Measurements from ENCODE around the gene PRKD1.

The PRKD1 gene

GRCh38 chr14:29896354-29896821 lies 31.3 kb downstream of the PRKD1 start:
- no peak overlapping the region for H3K4me3 ChIP-seq (ENCODE audit: low read depth in 1 of 2, low read length in 2 of 2)
- H3K36me3 ChIP-seq (ENCODE audit: insufficient read depth, low read length) = no peaks in the 10 kb centered on the region
- no peaks in the 10 kb centered on the region for H3K4me1 ChIP-seq (ENCODE audit: insufficient read depth, low read length)
- no peak overlapping the region for H3K27ac ChIP-seq (ENCODE audit: low read length)
- no peak overlapping the region for H3K9ac ChIP-seq (ENCODE audit: low read depth, low read length)
- no peaks in the 10 kb centered on the region for H3K9me3 ChIP-seq (ENCODE audit: insufficient read depth, low read length, severe bottlenecking)
- H2AFZ ChIP-seq (ENCODE audit: low read depth, low read length) = no peak overlapping the region
- H4K20me1 ChIP-seq (ENCODE audit: insufficient read depth, low read length) = no peaks in the 10 kb centered on the region
- H3K4me2 ChIP-seq (ENCODE audit: insufficient read depth, low read length) = no peak overlapping the region
- ATAC-seq (ENCODE audit: insufficient read depth, low read depth) (no peak), DNase-seq (no peak)
- H3K27me3 ChIP-seq (ENCODE audit: insufficient read depth, low read length, poor library complexity) = no peaks in the 10 kb centered on the region
- H3K79me2 ChIP-seq (ENCODE audit: insufficient read depth, low read length) = no peaks in the 10 kb centered on the region
- TF ChIP-seq EZH2 (IDR thresholded peaks at IDR 0.05; ENCODE audit: borderline replicate concordance, low read depth, low read length, severe bottlenecking) (no peak), CTCF (IDR thresholded peaks at IDR 0.05; ENCODE audit: borderline replicate concordance, extremely low read depth, low read length, poor library complexity, severe bottlenecking) (no peak)

GRCh38 chr14:29895591-29896083 lies 32.0 kb downstream of the PRKD1 start:
- no peaks in the 10 kb centered on the region for H4K20me1 ChIP-seq (ENCODE audit: insufficient read depth, low read length)
- H3K9me3 ChIP-seq (ENCODE audit: insufficient read depth, low read length, severe bottlenecking) = no peaks in the 10 kb centered on the region
- no peaks in the 10 kb centered on the region for H3K79me2 ChIP-seq (ENCODE audit: insufficient read depth, low read length)
- no peak overlapping the region for H3K4me2 ChIP-seq (ENCODE audit: insufficient read depth, low read length)
- no peak overlapping the region for H3K27ac ChIP-seq (ENCODE audit: low read length)
- no peak for ATAC-seq (ENCODE audit: insufficient read depth, low read depth)
- no peaks in the 10 kb centered on the region for H3K4me1 ChIP-seq (ENCODE audit: insufficient read depth, low read length)
- no peak for DNase-seq
- no peaks in the 10 kb centered on the region for H3K36me3 ChIP-seq (ENCODE audit: insufficient read depth, low read length)
- H3K9ac ChIP-seq (ENCODE audit: low read depth, low read length) = no peak overlapping the region
- H3K27me3 ChIP-seq (ENCODE audit: insufficient read depth, low read length, poor library complexity) = no peaks in the 10 kb centered on the region
- H3K4me3 ChIP-seq (ENCODE audit: low read depth in 1 of 2, low read length in 2 of 2) = no peak overlapping the region
- no peak overlapping the region for H2AFZ ChIP-seq (ENCODE audit: low read depth, low read length)
- TF ChIP-seq CTCF (IDR thresholded peaks at IDR 0.05; ENCODE audit: borderline replicate concordance, extremely low read depth, low read length, poor library complexity, severe bottlenecking) (no peak), EZH2 (IDR thresholded peaks at IDR 0.05; ENCODE audit: borderline replicate concordance, low read depth, low read length, severe bottlenecking) (no peak)

GRCh38 chr14:29893989-29894388 lies 33.7 kb downstream of the PRKD1 start:
- Histone ChIP-seq H3K79me2 (ENCODE audit: insufficient read depth, low read length) (no peaks in the 10 kb centered on the region), H3K9ac (ENCODE audit: low read depth, low read length) (no peak overlapping the region), H4K20me1 (ENCODE audit: insufficient read depth, low read length) (no peaks in the 10 kb centered on the region), H3K4me3 (ENCODE audit: low read depth in 1 of 2, low read length in 2 of 2) (no peak overlapping the region), H3K4me2 (ENCODE audit: insufficient read depth, low read length) (no peak overlapping the region), H3K4me1 (ENCODE audit: insufficient read depth, low read length) (no peaks in the 10 kb centered on the region), H3K9me3 (ENCODE audit: insufficient read depth, low read length, severe bottlenecking) (no peaks in the 10 kb centered on the region), H3K27me3 (ENCODE audit: insufficient read depth, low read length, poor library complexity) (no peaks in the 10 kb centered on the region), H3K27ac (ENCODE audit: low read length) (no peak overlapping the region), H2AFZ (ENCODE audit: low read depth, low read length) (no peak overlapping the region), H3K36me3 (ENCODE audit: insufficient read depth, low read length) (no peaks in the 10 kb centered on the region)
- DNase-seq (no peak), ATAC-seq (ENCODE audit: insufficient read depth, low read depth) (no peak)
- no peak for TF ChIP-seq EZH2 (IDR thresholded peaks at IDR 0.05; ENCODE audit: borderline replicate concordance, low read depth, low read length, severe bottlenecking)
- no peak for TF ChIP-seq CTCF (IDR thresholded peaks at IDR 0.05; ENCODE audit: borderline replicate concordance, extremely low read depth, low read length, poor library complexity, severe bottlenecking)

DNA sequence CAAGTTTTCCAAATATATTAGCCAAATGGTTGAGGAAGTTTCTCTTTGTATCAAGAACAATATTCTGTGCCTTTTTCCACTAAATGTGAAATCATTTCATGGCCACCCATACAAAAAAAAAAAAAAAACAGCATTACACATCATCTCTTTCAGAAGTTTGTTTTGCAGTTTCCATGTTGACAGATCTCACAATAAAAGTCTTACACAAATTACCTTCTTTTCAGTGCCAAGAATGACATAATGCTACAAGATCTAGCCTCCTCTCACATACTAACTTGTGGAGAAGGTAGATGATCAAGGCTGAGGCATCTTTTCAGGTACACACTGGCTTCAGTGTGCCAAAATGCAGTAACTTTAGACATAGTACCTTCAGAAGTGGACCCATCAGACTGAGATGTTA lies 35.3 kb downstream of the PRKD1 start:
- H3K4me1 ChIP-seq (ENCODE audit: insufficient read depth, low read length) = no peaks in the 10 kb centered on the region
- no peaks in the 10 kb centered on the region for H4K20me1 ChIP-seq (ENCODE audit: insufficient read depth, low read length)
- no peak overlapping the region for H3K4me2 ChIP-seq (ENCODE audit: insufficient read depth, low read length)
- TF ChIP-seq CTCF (IDR thresholded peaks at IDR 0.05; ENCODE audit: borderline replicate concordance, extremely low read depth, low read length, poor library complexity, severe bottlenecking) (no peak), EZH2 (IDR thresholded peaks at IDR 0.05; ENCODE audit: borderline replicate concordance, low read depth, low read length, severe bottlenecking) (no peak)
- ATAC-seq (ENCODE audit: insufficient read depth, low read depth) (no peak), DNase-seq (no peak)
- no peak overlapping the region for H3K9ac ChIP-seq (ENCODE audit: low read depth, low read length)
- no peaks in the 10 kb centered on the region for H3K9me3 ChIP-seq (ENCODE audit: insufficient read depth, low read length, severe bottlenecking)
- H2AFZ ChIP-seq (ENCODE audit: low read depth, low read length) = no peak overlapping the region
- no peak overlapping the region for H3K4me3 ChIP-seq (ENCODE audit: low read depth in 1 of 2, low read length in 2 of 2)
- H3K79me2 ChIP-seq (ENCODE audit: insufficient read depth, low read length) = no peaks in the 10 kb centered on the region
- H3K27me3 ChIP-seq (ENCODE audit: insufficient read depth, low read length, poor library complexity) = no peaks in the 10 kb centered on the region
- no peaks in the 10 kb centered on the region for H3K36me3 ChIP-seq (ENCODE audit: insufficient read depth, low read length)
- H3K27ac ChIP-seq (ENCODE audit: low read length) = no peak overlapping the region

Measured in DND-41 (cell line).